Thoracic aorta (tissue), 2 donors: ENCODE data around the gene GYPC. TPM values are rescaled to one million over a fixed set of nuclear protein-coding genes. Genes with fewer than 3 reads are reported as not detected.
"Not testable (repeated sequence)": the region's sequence is repeated elsewhere in the genome, so short reads cannot be mapped to it uniquely, and the experiment has no call there.

Experiments
- ATAC-seq: fragments of 150-250 bp; one replicate; pipeline ENCODE4 v1.8.0; 2017; ENCODE audit warnings: low read depth; ENCODE audit not compliant: insufficient number of reproducible peaks, low FRiP score
- DNase-seq: peaks from one replicate; pipeline ENCODE4 v3.0.0-alpha.2; 2020; ENCODE audit warnings: low spot score
- H3K27ac ChIP-seq, 2 donors: fragments of 200-600 bp; sonication (generic); 1 replicate in 1 of 2; 2 replicates in 1 of 2; pipeline ENCODE4 v1.5.1; 2016; ENCODE audit warnings: mild to moderate bottlenecking in 2 of 2, moderate library complexity in 2 of 2
- H3K27me3 ChIP-seq: fragments of 200-600 bp; sonication (generic); replicated peaks from 2 replicates; pipeline ENCODE4 v1.6.0; 2016; ENCODE audit warnings: mild to moderate bottlenecking; ENCODE audit not compliant: insufficient read depth
- H3K36me3 ChIP-seq: fragments of 200-600 bp; sonication (generic); one replicate; pipeline ENCODE4 v1.5.1; 2016
- H3K4me1 ChIP-seq, 2 donors: fragments of 200-600 bp; sonication (generic); 1 replicate in 1 of 2; 2 replicates in 1 of 2; pipeline versions ENCODE4 v1.5.1 to v1.6.0; 2016; ENCODE audit warnings: low read depth in 2 of 2, mild to moderate bottlenecking in 1 of 2; ENCODE audit not compliant: control insufficient read depth in 1 of 2
- H3K4me3 ChIP-seq: fragments of 200-600 bp; sonication (generic); 2 replicates; pipeline ENCODE4 v1.5.1; 2016; ENCODE audit warnings: mild to moderate bottlenecking
- H3K9me3 ChIP-seq: fragments of 200-600 bp; sonication (generic); 2 replicates; pipeline ENCODE4 v1.5.1; 2016
- total RNA-seq, 2 donors: library from RNA; depleted of rRNA; stranded (reverse); fragments of >200 nt; gene quantifications; one replicate each; pipeline versions ENCODE4 v1.1.0 to v1.2.3, GENCODE V29; 2016
- TF ChIP-seq, protein P1 (sequence below): fragments of 200-600 bp; sonication (generic); IDR thresholded peaks from one replicate; pipeline ENCODE4 v1.5.1; 2019; ENCODE audit warnings: antibody characterized with exemption

The GYPC gene
- total RNA-seq, 2 donors from 2014 or later: 123 to 185 TPM

DNA sequence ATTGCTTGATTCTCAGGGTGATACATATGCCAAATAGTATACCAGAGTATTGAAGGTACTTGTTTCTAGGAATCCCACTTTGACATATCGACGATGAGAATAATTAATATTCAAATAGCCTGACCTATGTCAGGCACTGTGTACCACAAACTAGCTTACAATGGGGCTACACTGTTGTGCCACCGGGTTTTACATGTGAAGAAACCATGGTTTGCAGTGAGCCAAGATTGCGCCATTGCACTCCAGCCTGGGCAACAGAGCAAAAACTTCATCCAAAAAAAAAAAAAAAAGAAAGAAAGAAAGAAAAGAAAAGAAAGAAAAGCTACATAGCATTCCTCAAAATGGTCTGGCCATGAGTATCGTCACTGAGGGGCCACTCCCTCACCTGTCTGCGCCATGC lies 25.5 kb downstream of the GYPC start:
- Histone ChIP-seq H3K4me1 (no peaks in the 10 kb centered on the region), H3K36me3 (peaks cover 5% of the 10 kb centered on the region), H3K27me3 (no peaks in the 10 kb centered on the region), H3K9me3 (no peaks in the 10 kb centered on the region), H3K4me3 (no peak overlapping the region), H3K27ac (no peak overlapping the region)
- no peak for DNase-seq
- no peak for ATAC-seq
- TF ChIP-seq, protein P1, sequence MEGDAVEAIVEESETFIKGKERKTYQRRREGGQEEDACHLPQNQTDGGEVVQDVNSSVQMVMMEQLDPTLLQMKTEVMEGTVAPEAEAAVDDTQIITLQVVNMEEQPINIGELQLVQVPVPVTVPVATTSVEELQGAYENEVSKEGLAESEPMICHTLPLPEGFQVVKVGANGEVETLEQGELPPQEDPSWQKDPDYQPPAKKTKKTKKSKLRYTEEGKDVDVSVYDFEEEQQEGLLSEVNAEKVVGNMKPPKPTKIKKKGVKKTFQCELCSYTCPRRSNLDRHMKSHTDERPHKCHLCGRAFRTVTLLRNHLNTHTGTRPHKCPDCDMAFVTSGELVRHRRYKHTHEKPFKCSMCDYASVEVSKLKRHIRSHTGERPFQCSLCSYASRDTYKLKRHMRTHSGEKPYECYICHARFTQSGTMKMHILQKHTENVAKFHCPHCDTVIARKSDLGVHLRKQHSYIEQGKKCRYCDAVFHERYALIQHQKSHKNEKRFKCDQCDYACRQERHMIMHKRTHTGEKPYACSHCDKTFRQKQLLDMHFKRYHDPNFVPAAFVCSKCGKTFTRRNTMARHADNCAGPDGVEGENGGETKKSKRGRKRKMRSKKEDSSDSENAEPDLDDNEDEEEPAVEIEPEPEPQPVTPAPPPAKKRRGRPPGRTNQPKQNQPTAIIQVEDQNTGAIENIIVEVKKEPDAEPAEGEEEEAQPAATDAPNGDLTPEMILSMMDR: no peak

DNA sequence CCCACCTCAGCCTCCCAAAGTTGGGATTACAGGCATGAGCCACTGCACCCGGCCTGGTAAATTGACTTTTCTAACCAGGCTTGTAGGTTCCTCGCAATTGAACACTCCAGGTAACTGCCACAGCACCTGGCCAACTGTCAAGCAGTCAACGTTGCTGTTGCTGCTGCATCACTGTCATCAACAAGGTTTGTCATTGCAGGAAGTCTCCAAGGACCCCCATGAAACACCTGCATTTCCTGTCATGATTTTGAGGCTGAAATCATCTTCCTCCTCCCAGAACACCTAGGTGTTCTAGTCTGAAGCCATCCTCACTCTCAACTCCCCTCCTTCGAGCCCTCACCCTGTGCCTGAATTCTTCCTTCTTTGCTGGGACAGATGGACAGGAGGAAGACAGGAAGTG lies 29.7 kb downstream of the GYPC start:
- H3K9me3 ChIP-seq: no peaks in the 10 kb centered on the region
- H3K27me3 ChIP-seq: no peaks in the 10 kb centered on the region
- ATAC-seq (no peak), DNase-seq (no peak)
- no peak overlapping the region for H3K27ac ChIP-seq
- H3K36me3 ChIP-seq: peaks cover 8% of the 10 kb centered on the region
- no peak overlapping the region for H3K4me3 ChIP-seq
- peaks cover 0 to 6% of the 10 kb centered on the region in 2 donors for H3K4me1 ChIP-seq
- TF ChIP-seq, protein P1: no peak

DNA sequence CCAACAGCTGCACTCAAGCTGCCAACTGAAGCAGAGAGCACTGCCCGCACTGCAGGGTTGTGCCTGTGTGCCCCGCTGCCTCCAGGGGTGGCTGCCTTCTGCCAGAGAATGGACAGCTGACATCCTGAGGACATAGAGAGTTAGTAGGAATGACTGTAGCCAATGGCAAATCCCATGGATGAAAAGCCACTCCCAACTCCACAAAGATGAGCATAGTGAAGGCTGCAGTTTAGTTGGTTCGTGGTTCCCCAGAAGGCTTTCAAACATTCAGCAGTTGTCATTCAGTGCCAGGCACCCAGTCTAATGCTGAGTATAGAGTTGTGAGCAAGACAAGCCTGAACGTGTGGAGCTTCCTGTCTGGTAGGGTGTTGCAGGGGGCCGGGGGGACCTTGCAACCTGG lies 30.3 kb downstream of the GYPC start:
- Histone ChIP-seq H3K27ac (no peak overlapping the region), H3K27me3 (no peaks in the 10 kb centered on the region), H3K4me3 (no peak overlapping the region), H3K4me1 (peaks cover 0 to 6% of the 10 kb centered on the region in 2 donors), H3K36me3 (peaks cover 11% of the 10 kb centered on the region), H3K9me3 (no peaks in the 10 kb centered on the region)
- TF ChIP-seq, protein P1: no peak
- ATAC-seq (no peak), DNase-seq (no peak)

DNA sequence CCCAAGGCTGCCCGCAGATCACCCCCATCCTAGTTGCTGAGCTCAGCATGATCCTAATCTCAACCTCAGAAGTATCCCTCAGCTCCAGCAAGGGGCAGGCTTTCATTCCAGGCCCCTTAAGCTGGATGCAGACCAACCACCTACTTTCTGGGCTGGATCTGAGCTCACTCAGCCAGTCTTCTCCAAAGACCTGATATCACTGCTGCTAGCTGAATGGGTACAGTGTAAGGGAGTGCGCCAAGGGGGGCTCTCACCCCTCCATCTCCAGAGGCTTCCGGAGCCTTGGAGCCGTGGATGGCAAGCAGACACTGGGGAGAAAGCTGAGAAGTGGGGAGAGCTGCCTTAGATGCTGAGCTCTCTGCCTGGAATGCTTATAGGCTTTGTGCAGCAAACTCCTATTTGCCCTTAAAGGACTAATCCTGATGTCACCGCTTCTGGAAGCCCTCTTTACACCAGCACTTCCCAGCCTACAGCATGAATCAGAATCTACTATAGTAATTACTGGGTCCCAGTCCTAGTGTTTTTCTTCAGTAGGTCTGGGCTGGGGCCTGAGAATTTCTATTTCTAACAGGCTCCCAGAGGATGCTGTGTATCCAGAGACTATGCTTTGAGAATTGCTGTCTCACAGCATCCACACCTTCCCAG lies 31.0 kb downstream of the GYPC start:
- TF ChIP-seq, protein P1: no peak
- H3K4me1 ChIP-seq: peaks cover 0 to 6% of the 10 kb centered on the region in 2 donors
- no peak for ATAC-seq
- no peak overlapping the region for H3K27ac ChIP-seq
- H3K4me3 ChIP-seq: no peak overlapping the region
- H3K27me3 ChIP-seq: no peaks in the 10 kb centered on the region
- no peak for DNase-seq
- peaks cover 12% of the 10 kb centered on the region for H3K36me3 ChIP-seq
- no peaks in the 10 kb centered on the region for H3K9me3 ChIP-seq

DNA sequence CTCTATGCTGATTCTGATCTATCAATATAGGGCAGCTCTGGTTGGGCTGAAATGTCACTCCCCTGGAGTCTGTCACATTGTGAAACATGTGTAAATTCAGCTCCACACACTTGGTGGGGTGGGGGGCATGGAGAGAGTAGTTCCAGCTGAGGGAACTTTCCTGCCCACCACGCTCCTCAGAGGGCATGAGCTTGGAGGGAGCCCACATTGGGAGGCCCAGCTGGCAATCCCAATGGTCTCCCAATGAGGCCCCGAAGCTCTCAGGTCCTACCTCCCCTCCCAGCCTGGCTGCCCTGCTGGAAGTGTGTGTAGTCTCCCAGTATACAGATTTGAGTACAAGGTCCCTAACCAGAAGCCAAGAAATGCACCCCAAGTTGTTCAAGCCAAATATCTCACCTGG lies 31.5 kb downstream of the GYPC start:
- H3K27me3 ChIP-seq: no peaks in the 10 kb centered on the region
- no peaks in the 10 kb centered on the region for H3K9me3 ChIP-seq
- H3K4me1 ChIP-seq: peaks cover 0 to 6% of the 10 kb centered on the region in 2 donors
- DNase-seq: no peak
- H3K4me3 ChIP-seq: no peak overlapping the region
- peaks cover 10% of the 10 kb centered on the region for H3K36me3 ChIP-seq
- TF ChIP-seq, protein P1: no peak
- no peak overlapping the region for H3K27ac ChIP-seq
- no peak for ATAC-seq

DNA sequence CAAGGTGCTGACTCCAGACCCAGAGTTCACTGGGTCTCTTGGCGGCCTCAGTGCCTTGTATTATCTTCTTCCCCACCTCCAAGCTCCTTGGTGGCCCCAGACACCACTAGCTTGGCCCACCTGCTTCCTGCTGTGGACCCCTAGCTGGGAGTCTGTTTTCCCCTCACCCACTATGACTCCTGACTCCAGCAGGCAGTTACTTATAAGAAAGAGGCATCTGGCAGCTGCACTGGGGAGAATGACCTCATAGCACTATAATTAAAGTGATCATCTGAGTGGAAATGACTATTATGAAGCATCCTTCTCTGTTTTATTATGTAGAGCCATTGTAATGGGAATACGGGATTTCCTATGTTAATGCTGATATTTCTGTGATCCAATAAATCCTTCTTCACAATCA lies 32.6 kb downstream of the GYPC start:
- H3K27me3 ChIP-seq, ATAC-seq, H3K4me3 ChIP-seq, H3K27ac ChIP-seq, H3K4me1 ChIP-seq, DNase-seq, H3K9me3 ChIP-seq: not testable (repeated sequence)
- peaks cover 15% of the 10 kb centered on the region for H3K36me3 ChIP-seq

DNA sequence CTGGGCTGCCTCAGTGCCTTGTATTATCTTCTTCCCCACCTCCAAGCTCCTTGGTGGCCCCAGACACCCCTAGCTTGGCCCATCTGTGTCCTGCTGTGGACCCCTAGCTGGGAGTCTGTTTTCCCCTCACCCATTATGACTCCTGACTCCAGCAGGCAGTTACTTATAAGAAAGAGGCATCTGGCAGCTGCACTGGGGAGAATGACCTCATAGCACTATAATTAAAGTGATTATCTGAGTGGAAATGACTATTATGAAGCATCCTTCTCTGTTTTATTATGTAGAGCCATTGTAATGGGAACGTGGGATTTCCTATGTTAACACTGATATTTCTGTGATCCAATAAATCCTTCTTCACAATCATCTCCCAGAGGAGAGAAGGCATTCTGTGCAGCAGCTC lies 36.3 kb downstream of the GYPC start:
- H3K9me3 ChIP-seq, H3K4me1 ChIP-seq, H3K4me3 ChIP-seq, H3K27me3 ChIP-seq, DNase-seq, ATAC-seq, H3K27ac ChIP-seq: not testable (repeated sequence)
- peaks cover 45% of the 10 kb centered on the region for H3K36me3 ChIP-seq

DNA sequence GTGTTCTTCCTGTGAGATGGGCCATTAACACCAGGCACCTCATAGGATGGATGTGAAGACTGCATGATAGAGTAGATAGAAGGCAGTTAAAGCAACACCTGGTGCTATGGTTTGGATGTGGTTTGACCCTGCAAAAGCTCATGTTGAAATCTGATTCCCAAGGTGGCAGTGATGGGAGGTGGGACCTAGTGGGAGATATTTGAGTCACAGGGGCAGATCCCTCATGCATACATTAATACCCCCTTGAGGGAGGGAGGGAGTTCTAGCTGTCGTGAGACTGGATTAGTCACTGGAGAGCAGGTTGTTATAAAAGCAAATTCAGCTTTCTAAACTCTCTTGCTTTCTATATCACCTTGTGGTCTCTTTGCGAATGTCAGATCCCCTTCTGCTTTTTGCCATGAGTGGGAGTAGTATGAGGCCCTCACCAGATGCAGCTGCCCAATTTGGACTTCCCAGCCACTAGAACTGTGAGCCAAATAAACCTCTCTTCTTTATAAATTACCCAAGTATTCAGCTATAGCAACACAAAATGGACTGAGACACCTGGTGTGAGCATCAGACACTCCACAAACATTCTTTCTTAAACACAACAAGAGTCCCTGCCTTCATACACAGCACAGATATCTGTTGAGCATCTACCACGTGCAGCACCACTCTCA lies 37.1 kb downstream of the GYPC start:
- ATAC-seq, DNase-seq, H3K4me3 ChIP-seq, H3K4me1 ChIP-seq, H3K27me3 ChIP-seq, H3K27ac ChIP-seq, H3K9me3 ChIP-seq: not testable (repeated sequence)
- H3K36me3 ChIP-seq: peaks cover 54% of the 10 kb centered on the region
